Measurements from ENCODE around the gene PTPN2.

GRCh38 chr18:12911929-12912703 lies 28.1 kb upstream of the PTPN2 start:
- TF ChIP-seq GATA3 (IDR thresholded peaks at IDR 0.05; ENCODE audit: low read depth, low read length) (no peak), GATA2 (IDR thresholded peaks at IDR 0.05; ENCODE audit: low read depth, low read length) (no peak)
